ENCODE results near the gene DLG2. TPM values are rescaled to one million over a fixed set of nuclear protein-coding genes. Genes with fewer than 3 reads are reported as not detected.
A peak's percentile ranks its signal among the peaks of the same experiment; 100 is the strongest.

Gene DLG2
- total RNA-seq, 1 donor from 2014 or later, result 13.7 TPM

DNA sequence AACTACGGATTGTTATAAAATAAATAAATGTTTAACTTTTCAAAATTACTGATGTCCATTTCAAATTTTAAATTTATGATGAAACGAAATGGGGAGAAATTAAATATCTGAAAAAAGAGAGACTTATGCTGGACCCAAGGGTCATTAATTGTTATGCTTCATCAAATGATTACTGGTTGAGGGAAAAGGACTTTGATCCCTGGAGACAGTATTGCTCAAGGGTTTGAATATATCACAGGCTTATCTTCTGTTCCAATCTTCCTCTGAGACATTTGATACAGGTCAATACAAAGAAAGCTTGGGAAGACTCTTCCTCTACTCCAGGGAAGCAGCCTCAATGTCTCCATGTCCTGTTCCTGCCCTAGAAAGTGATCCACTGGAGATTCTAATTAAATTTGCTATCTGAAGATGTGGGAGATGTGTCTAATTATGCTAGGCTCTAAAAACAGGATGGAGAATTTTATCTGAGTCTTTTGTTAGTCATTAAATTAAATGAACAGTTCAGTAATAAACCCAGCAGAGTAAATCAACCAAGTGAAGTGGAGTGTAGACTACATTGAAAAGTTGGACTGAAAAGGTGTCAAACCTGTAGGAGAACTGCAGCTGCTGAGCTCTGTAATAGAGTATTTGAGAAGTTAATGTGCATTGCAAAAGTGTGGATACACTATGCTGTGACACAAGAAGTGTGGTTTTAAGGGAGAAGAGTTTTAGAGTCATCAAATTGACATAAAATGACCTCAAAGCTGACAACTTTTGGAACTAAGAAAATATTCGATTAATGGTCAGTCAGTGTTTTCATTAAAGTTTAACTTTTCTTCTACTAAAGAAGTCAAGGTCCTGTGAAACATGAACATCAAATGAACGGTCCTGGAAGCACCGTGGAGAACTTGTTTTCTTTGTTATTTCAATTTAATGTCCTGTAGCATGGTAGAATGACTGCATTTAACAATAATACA, 1717.3 kb downstream of the DLG2 start:
- DNase-seq, result no peak

DNA sequence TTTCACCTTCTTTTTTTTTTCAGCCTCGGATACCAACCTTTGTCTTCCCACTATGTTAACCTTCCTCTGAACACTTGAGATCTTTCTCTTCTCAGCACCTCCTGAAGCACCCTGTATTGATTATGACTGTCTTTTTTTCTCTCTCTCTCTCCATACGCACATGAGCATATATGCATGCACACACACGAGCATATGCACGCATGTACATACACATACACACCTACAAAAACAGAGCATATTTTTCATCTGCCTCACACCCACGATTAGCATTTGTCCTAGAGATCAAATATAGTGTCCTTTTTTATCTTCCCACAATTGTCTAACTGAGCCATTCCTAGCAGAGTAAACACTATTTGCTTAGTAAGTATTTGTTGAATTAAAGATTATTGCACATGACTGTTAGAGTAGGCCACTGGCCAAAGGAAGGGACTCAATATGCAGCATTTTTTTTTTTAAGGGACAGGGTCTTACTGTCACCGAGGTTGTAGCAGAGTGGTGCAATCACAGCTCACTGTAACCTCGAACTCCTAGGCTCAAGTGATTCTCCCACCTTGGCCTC, 1718.8 kb downstream of the DLG2 start:
- no peak for DNase-seq

DNA sequence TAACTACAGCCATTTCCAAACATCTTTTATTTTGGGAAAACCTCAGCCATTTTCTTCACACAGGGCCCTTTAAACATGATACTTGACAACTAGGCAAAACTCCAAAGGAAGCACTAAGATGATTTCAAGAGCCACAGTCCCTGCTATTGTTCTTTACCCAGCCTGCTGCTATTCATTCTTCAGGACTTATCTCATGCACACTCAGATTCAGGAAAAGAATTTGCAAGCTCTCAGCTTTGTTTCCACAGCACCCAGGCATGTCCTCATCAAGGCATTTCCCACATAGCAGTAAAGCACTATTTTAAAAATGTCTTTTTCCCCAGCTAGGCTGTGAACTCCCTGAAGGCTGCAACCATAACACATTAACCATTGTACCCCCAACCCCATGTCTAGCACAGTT, 1731.6 kb downstream of the DLG2 start:
- no peak for DNase-seq

- no peak for DNase-seq
Observed at GRCh38 chr11:83881428-83881827, 1745.7 kb downstream of the DLG2 start.

- DNase-seq, result no peak
Observed at GRCh38 chr11:83871054-83871453, 1756.1 kb downstream of the DLG2 start.

DNA sequence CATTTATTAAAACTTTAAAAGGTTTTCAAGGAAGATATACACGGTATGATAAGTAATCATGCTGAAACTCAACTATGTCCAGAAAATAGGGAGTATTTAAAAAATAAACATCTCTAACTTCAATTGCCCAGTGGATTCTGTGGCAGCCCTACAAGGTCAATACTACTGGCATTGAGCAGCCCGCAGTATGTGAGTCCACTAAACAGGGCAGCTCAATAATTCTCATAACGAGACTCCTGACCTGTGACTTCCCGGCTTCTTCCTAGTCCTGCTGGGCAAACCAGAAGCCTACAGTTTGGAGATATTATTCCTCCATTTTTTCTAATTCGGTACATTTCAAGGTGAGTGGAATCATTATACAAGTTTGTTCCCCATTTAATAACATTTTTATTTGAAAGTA, 1760.5 kb downstream of the DLG2 start:
- no peak for DNase-seq

DNA sequence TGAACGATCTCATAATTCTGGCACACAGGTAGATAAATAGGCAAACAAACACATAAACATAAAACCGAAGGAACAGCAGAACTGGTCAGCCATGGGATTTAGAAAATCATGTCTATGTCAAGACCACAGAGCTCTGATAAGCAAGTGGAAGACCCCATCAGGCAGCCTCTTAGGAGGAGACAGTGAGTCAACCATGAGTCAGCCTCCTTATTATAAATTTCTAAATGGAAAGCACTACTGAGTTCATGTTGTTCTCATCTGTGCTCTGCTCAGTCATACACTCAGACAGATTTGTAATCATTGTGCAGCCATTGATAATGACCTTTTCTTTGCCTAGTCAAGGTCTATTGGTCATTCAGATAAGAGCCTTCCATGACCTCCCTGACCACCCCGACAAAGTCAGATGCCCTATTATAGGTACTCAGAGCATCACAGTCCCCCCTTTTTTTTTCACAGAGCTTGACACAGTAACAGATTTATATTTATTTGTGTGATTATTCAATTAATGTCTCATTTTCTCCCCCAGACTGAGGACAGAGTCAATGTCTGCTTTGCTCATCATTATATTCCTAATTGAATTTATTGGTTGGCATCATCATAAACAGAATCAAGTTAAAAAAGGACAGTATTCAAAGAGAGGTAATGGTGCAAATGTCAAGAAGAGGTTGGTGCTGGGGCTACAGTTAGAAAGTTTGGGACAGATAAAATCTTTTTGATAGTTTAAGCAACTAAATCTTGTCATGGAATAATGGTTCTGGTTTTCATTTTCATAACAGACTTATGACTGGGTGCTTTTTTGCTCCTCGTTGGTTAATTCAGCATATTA, 1761.3 kb downstream of the DLG2 start:
- DNase-seq, result no peak

DNA sequence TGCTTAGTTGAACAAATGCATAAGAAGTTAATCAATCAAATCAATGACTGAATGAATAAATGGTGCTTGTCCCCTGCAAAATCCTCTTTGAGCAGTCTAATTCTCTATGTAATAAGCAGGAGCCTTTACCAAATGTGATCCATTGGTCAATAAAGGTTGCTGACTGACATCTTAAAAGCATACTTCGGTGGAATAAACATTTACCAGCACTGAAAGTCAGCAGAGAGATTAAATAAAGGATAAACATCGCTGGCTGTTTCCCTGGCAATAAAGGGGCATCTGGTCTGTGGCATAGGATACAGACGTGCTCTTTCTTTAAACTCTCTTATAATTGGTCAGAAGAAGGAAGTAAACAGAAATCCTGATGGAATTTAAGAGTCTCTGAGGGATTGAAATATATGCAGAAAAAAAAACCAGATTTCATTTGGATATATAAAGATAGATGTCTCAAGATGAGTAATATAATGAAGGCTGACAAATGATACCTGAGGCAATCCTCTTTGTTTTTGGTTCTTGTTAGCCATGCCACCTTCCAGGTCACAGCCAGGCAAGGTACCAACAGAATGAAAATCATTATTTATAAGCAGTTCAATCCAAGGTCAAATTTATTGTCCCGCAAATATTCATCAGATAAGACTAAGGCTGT, 1762.6 kb downstream of the DLG2 start:
- DNase-seq, result no peak

DNA sequence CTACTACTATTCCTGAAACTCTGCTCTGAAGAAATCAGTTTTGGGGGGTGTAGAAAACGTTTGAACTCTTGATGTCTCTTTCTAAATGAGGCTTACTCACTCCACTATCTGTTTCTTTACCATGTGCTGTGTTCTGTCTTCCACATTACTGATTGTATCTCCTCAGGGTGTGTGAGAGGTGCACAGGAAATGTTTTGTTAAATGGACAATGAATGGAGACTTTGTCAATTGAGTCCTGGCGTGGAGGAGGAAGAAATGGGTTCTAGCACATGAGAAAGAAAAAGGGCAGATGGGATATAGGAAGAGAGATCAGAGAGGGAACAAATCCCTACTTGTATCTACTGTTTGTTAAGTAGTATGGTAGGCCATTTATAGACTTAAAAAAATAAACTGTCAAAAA, 1763.9 kb downstream of the DLG2 start:
- no peak for DNase-seq

DNA sequence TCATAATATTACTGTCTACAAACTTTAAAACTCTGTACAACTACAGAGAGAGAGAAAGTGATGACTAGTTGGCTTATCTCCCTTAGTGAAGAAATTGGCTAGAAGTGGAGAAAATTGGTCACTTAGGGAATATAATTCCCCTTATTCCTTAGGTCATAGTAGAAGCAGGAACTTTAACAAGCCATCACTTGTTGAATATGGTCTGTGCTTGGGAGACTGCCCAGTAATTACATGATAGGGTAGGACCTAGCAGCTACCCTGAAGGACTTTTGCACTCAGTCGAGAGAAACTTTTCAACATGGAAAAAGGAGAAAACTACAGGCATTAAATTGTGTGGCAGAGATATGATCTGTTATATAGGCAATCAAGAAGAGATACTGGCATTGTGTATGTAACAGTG, 1764.5 kb downstream of the DLG2 start:
- no peak for DNase-seq

DNA sequence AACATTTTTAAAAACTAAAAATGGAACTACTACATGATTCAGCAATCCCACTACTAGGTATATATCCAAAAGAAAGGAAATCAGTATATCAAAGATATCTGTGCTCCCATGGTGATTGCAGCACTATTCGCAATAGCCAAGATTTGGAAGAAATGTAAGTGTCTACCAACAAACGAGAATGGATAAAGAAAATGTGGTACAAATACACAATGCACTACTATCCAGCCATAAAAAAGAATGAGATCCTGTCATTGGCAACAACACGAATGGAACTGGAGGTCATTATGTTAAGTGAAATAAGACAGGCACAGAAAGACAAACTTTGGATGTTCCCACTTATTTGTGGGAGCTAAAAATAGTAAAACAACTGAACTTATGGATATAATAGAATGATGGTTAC, 1765.1 kb downstream of the DLG2 start:
- no peak for DNase-seq

DNA sequence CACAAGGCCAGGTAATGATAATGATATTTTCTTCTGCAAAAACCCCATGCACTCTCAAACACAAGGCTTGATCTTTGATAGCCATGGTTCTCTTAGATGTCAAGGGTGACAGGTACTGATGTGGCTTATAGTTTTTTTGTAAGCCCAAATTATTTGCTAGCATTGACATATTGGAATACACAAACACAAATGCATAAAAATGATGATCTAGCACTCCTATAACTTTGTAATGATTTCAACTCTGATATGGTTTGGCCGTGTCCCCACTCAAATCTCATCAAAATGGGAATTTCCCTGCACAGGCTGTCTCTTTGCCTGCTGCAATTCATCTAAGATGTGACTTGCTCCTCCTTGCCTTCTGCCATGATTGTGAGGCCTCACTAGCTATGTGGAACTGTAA, 1768.5 kb downstream of the DLG2 start:
- DNase-seq, result no peak

DNA sequence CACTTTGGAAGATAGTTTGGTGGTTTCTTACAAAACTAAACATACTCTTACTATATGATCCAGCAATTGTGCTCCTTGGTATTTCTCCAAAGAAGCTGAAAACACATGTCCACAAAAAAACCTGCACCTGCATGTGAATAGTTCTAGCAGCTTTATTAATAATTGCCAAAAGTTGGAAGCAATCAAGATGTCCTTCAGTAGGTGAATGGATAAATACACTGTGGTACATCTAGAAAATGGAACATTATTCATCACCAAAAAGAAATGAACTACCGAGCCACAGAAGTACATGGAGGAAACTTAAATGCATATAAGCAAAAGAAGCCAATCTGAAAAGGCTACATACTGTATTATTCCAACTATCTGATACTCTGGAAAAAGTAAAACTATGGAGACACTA, 1771.9 kb downstream of the DLG2 start:
- DNase-seq, result no peak

DNA sequence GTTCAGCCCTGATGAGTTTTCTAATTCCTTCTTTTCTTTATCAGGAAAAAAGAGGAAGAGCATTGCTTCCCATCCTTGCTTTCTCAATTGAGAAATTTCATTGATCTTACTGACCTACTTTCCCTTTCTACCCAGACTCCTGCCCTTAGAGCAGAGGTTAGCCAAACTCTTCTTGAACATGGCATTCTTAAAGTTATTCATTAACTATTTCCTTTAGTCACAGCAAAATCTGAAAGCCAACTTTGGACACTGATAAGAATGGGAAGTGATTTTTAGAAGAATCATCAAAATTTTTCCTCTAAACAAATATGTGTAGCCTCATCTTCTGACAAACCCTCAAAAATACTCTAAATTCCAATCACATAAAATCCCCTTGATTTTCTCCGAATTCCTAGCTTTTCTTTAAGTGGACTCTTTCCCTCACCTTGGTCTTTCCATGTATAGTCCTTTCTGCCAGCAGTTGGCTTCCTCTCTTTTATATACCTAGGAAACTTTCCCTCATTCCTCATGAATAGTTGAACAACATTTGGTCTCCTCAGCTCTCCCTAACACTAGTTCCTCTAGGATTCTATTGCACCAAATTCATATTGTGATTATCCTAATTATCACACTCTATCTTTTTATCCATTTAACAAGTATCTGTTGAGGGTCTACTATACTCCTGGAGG, 1774.2 kb downstream of the DLG2 start:
- DNase-seq, result no peak

- DNase-seq, result no peak
Observed at GRCh38 chr11:83852012-83852411, 1775.1 kb downstream of the DLG2 start.

DNA sequence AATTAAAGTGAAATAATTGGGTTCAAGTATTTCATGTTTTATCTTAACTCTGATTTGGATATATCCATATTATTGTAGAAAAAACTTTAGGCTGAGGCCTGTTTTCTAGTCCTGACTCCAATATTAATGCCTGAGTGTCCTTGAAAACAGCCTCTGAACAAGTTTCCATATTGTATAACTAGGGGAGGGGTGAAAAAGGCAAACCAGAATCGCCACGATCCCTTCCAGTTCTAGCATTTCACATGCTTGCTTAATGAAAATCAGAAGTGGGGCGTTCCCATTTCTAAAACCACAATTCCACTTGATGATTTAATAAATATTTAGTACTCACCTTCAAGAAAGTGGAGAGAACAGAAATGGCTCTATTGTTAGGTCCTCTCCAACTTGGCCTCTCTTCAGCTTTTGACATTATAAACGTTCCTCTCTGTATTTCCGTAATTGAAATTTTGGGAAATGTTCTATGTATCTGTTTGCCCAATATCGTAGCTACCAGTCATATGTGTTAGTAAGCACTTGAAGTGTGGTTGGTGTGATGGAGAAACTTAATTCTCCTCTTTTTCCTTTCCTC, 1779.6 kb downstream of the DLG2 start:
- DNase-seq, result no peak

DNA sequence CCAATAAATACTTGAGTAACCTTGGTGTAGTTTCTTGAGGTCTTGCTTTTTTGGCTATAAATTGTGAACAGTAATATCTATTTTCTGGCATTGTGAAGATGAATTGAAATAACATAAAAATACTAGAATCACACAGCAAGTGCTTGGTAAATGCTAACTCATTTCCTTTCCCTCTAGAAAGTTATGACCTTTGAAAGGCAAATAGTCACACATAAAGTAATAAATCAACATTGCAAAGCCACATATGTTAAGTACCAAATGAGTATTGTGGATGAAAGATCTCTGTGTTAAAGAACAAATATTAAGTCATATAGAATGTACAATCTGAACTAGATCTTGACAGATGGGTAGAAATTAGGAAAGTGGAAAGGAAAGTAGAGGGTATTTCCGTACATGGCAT, 1781.3 kb downstream of the DLG2 start:
- no peak for DNase-seq

- DNase-seq, result no peak
Observed at GRCh38 chr11:83840326-83840725, 1786.8 kb downstream of the DLG2 start.

DNA sequence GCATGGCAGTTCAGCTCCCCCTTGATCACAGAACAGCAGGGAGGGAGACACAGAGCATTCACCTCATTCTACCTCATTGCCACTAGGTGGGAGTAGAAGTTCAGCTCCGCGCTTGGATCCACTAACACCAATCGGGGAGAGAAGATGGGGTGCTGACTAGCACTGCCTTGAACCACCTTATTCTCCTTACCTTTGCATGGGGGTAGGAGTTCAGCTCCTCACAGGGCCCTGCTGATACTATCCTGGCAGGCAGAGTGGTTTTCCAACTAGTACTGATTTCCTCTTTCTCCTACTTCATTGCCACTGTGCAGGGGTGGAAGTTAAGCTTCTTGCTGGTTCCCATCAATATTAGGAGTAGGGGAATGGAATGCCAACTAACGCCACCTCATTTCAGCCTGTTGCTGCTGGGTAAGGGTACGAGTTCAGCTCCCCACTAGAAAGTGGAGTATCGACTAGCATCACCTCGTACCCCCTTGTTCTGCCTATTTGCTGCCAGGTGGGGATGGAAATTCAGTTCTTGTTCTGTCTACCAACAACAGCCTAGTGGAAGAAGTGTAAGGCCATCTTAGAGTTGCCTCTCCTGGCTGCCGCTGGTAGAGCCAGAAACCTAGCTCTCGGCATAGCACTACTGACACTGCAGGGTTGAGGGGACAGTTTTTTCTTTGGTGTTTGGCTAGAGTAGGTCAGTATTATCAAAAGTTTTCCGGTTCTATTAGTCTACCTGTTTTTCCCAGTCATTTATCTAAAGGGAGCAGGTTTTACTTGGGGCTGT, 1790.1 kb downstream of the DLG2 start:
- DNase-seq, result peak; percentile 3

GRCh38 chr11:83836065-83836464, 1791.1 kb downstream of the DLG2 start:
- DNase-seq, result no peak

- no peak for DNase-seq
Observed at GRCh38 chr11:83835423-83835822, 1791.7 kb downstream of the DLG2 start.
